Right forelimb (tissue), 1 donor: ENCODE results near the gene UCKL1.
A peak's percentile ranks its signal among the peaks of the same experiment; 100 is the strongest.
"Not testable (repeated sequence)": the region's sequence is repeated elsewhere in the genome, so short reads cannot be mapped to it uniquely, and the experiment has no call there.

Source experiments
- DNase-seq: peaks from one replicate; pipeline ENCODE4 v3.0.0-alpha.2; 2018

Gene UCKL1

GRCh38 chr20:63917811-63918210 is 38.4 kb downstream of the UCKL1 start:
- DNase-seq, result no peak

- not testable (repeated sequence) for DNase-seq
Observed at GRCh38 chr20:63916371-63916939, 39.8 kb downstream of the UCKL1 start.

GRCh38 chr20:63915471-63915870 is 40.7 kb downstream of the UCKL1 start:
- no peak for DNase-seq

- DNase-seq, result no peak
Observed at GRCh38 chr20:63913768-63914167, 42.4 kb downstream of the UCKL1 start.

- no peak for DNase-seq
Observed at GRCh38 chr20:63911176-63911575, 45.0 kb downstream of the UCKL1 start.

- DNase-seq, result no peak
Observed at GRCh38 chr20:63908008-63908682, 48.1 kb downstream of the UCKL1 start.

- DNase-seq, result no peak
Observed at GRCh38 chr20:63903796-63904561, 52.2 kb downstream of the UCKL1 start.

GRCh38 chr20:63900413-63900812 is 55.8 kb downstream of the UCKL1 start:
- DNase-seq, result no peak

- no peak for DNase-seq
Observed at GRCh38 chr20:63898882-63899558, 57.2 kb downstream of the UCKL1 start.

- DNase-seq, result no peak
Observed at GRCh38 chr20:63897978-63898561, 58.1 kb downstream of the UCKL1 start.

GRCh38 chr20:63896264-63897105 is 59.7 kb downstream of the UCKL1 start:
- DNase-seq, result no peak

- DNase-seq, result no peak
Observed at GRCh38 chr20:63895952-63896263, 60.3 kb downstream of the UCKL1 start.

GRCh38 chr20:63895202-63895951 is 60.8 kb downstream of the UCKL1 start:
- no peak for DNase-seq

- DNase-seq, result peak; percentile 95
Observed at GRCh38 chr20:63894358-63895201, 61.6 kb downstream of the UCKL1 start, which contains the start of gene DNAJC5. Gene DNAJC5, plus strand, starts transcription at chr20:63895126. Its CDS starts 33,220 bp downstream, at chr20:63928346.

- no peak for DNase-seq
Observed at GRCh38 chr20:63893999-63894357, 62.2 kb downstream of the UCKL1 start.

- DNase-seq, result no peak
Observed at GRCh38 chr20:63892402-63892801, 63.8 kb downstream of the UCKL1 start.

GRCh38 chr20:63891061-63892002 is 64.9 kb downstream of the UCKL1 start:
- no peak for DNase-seq

- DNase-seq, result no peak
Observed at GRCh38 chr20:63890616-63891015, 65.6 kb downstream of the UCKL1 start.

- no peak for DNase-seq
Observed at GRCh38 chr20:63890201-63890576, 66.0 kb downstream of the UCKL1 start.
